IPS-20b (cell line): ENCODE results near the gene DLG2.
"Not testable (repeated sequence)": the region's sequence is repeated elsewhere in the genome, so short reads cannot be mapped to it uniquely, and the experiment has no call there.

Experiments
- H3K27ac ChIP-seq: one replicate; pipeline ENCODE4 v1.5.1; 2013; ENCODE audit warnings: low read length
- H3K27me3 ChIP-seq: 2 replicates; pipeline ENCODE4 v1.6.1; 2013; ENCODE audit warnings: mild to moderate bottlenecking, low read length, inconsistent platforms; ENCODE audit not compliant: insufficient read depth
- H3K36me3 ChIP-seq: 2 replicates; pipeline ENCODE4 v1.6.1; 2013; ENCODE audit warnings: low read depth, mild to moderate bottlenecking, inconsistent platforms, low read length, moderate library complexity; ENCODE audit not compliant: insufficient read depth
- H3K4me1 ChIP-seq: 2 replicates; pipeline ENCODE4 v1.6.1; 2013; ENCODE audit warnings: mild to moderate bottlenecking, control low read depth, inconsistent platforms, low read length, moderate library complexity; ENCODE audit not compliant: insufficient read depth
- H3K4me3 ChIP-seq: 2 replicates; pipeline ENCODE4 v1.5.1; 2013; ENCODE audit warnings: mild to moderate bottlenecking, low read length, inconsistent platforms
- H3K9ac ChIP-seq: 2 replicates; pipeline ENCODE4 v1.6.1; 2013; ENCODE audit warnings: low read depth, mild to moderate bottlenecking, inconsistent platforms, low read length, moderate library complexity
- H3K9me3 ChIP-seq: 2 replicates; pipeline ENCODE4 v1.6.1; 2013; ENCODE audit warnings: mild to moderate bottlenecking, low read depth, low read length, inconsistent platforms; ENCODE audit not compliant: insufficient read depth

The DLG2 gene

GRCh38 chr11:85042361-85042760 is 584.8 kb downstream of the DLG2 start:
- Histone ChIP-seq H3K4me3 (no peak overlapping the region), H3K27ac (no peak overlapping the region), H3K36me3 (no peaks in the 10 kb centered on the region), H3K27me3 (no peaks in the 10 kb centered on the region), H3K9ac (no peak overlapping the region), H3K4me1 (no peaks in the 10 kb centered on the region), H3K9me3 (no peaks in the 10 kb centered on the region)

DNA sequence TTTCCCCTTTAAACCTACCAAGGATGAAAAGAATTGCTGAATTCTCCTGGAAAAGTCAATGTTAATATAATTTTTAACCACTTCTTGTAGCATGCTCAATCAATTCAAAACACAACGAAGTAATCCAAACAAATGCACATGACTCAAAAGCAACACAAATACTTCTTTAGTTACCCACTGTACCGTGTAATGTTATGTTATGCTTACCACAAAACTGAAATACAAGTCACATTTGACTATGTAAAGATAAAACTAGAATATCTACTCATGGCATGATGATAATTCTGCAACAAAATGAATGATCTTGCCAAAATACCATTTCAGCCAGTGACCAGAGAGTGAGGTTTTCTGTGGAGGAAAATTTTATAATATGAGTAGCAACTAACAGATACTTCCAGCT is 587.0 kb downstream of the DLG2 start:
- H3K27me3 ChIP-seq = no peaks in the 10 kb centered on the region
- no peak overlapping the region for H3K27ac ChIP-seq
- no peaks in the 10 kb centered on the region for H3K4me1 ChIP-seq
- no peak overlapping the region for H3K4me3 ChIP-seq
- no peak overlapping the region for H3K9ac ChIP-seq
- H3K9me3 ChIP-seq = no peaks in the 10 kb centered on the region
- H3K36me3 ChIP-seq = no peaks in the 10 kb centered on the region

GRCh38 chr11:85029964-85030363 is 597.2 kb downstream of the DLG2 start:
- Histone ChIP-seq H3K4me3 (no peak overlapping the region), H3K36me3 (no peaks in the 10 kb centered on the region), H3K9me3 (no peaks in the 10 kb centered on the region), H3K27ac (no peak overlapping the region), H3K4me1 (no peaks in the 10 kb centered on the region), H3K9ac (no peak overlapping the region), H3K27me3 (no peaks in the 10 kb centered on the region)

- H3K4me1 ChIP-seq = peaks cover 4% of the 10 kb centered on the region; the same call in 1 of the 2 replicates
- no peaks in the 10 kb centered on the region for H3K9me3 ChIP-seq
- no peaks in the 10 kb centered on the region for H3K36me3 ChIP-seq
- no peak overlapping the region for H3K27ac ChIP-seq
- no peaks in the 10 kb centered on the region for H3K27me3 ChIP-seq
- no peak overlapping the region for H3K9ac ChIP-seq
- H3K4me3 ChIP-seq = no peak overlapping the region
These were observed 598.6 kb downstream of the DLG2 start for GRCh38 chr11:85028329-85029101.

GRCh38 chr11:85027346-85027745 is 599.8 kb downstream of the DLG2 start:
- no peaks in the 10 kb centered on the region for H3K27me3 ChIP-seq
- peaks cover 4% of the 10 kb centered on the region; the same call in 1 of the 2 replicates for H3K4me1 ChIP-seq
- H3K4me3 ChIP-seq = no peak overlapping the region
- no peaks in the 10 kb centered on the region for H3K36me3 ChIP-seq
- no peak overlapping the region for H3K27ac ChIP-seq
- no peak overlapping the region for H3K9ac ChIP-seq
- H3K9me3 ChIP-seq = no peaks in the 10 kb centered on the region

DNA sequence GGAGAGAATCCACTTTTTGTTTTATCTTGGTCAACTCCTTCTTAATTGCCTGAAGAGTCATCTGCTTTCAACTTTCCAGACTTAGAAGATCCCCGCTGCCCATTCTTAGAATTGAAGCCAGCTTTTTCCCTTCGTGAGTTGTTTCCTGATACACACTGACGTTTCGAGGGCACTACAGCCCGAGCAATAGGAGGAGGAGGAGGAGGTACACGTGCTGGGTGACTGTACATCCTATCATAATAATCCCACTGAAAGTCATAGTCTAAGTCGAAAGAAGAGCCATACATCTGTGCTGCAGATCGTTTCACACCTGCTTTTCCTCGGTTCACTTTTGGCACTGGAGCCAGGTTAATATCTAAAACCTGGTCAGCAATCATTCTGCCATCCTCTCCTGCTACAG is 606.1 kb downstream of the DLG2 start:
- no peaks in the 10 kb centered on the region for H3K27me3 ChIP-seq
- no peaks in the 10 kb centered on the region for H3K9me3 ChIP-seq
- H3K4me1 ChIP-seq = peaks cover 4% of the 10 kb centered on the region; the same call in 1 of the 2 replicates
- H3K9ac ChIP-seq = no peak overlapping the region
- no peak overlapping the region for H3K4me3 ChIP-seq
- no peak overlapping the region for H3K27ac ChIP-seq
- H3K36me3 ChIP-seq = no peaks in the 10 kb centered on the region

- no peaks in the 10 kb centered on the region for H3K36me3 ChIP-seq
- H3K27ac ChIP-seq = no peak overlapping the region
- no peaks in the 10 kb centered on the region for H3K27me3 ChIP-seq
- no peaks in the 10 kb centered on the region for H3K9me3 ChIP-seq
- H3K9ac ChIP-seq = no peak overlapping the region
- no peaks in the 10 kb centered on the region; the same call in 1 of the 2 replicates for H3K4me1 ChIP-seq
- H3K4me3 ChIP-seq = no peak overlapping the region
These were observed 633.8 kb downstream of the DLG2 start for GRCh38 chr11:84993386-84993785.

DNA sequence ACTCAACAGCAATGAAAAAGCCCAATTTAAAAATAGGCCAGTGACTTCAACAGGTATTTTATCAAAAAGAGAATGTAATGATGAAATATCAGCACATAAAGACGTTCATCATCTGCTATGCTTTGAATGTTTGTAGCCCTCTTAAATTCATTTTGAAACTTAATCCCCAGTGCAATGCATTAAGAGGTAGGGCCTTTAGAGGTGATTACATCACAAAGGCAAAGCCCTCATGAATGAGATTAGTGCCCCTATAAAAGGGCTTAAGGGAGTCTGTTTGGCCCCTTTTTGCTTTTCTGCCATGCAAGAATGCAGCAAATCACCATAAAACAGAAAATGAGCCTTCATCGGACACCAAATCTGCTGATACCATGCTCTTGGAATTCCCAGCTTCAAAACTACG is 637.0 kb downstream of the DLG2 start:
- Histone ChIP-seq H3K36me3 (no peaks in the 10 kb centered on the region), H3K9ac (no peak overlapping the region), H3K4me3 (no peak overlapping the region), H3K4me1 (no peaks in the 10 kb centered on the region; the same call in 1 of the 2 replicates), H3K27me3 (no peaks in the 10 kb centered on the region), H3K27ac (no peak overlapping the region), H3K9me3 (peaks cover under 1% of the 10 kb centered on the region; the same call in 1 of the 2 replicates)

- not testable (repeated sequence) for H3K27ac ChIP-seq, H3K27me3 ChIP-seq, H3K4me1 ChIP-seq, H3K9me3 ChIP-seq, H3K4me3 ChIP-seq, H3K36me3 ChIP-seq, H3K9ac ChIP-seq
These were observed 639.4 kb downstream of the DLG2 start for GRCh38 chr11:84987686-84988187.

GRCh38 chr11:84981301-84981700 is 645.8 kb downstream of the DLG2 start:
- Histone ChIP-seq H3K4me1 (no peaks in the 10 kb centered on the region), H3K27me3 (no peaks in the 10 kb centered on the region), H3K4me3 (no peak overlapping the region), H3K9ac (no peak overlapping the region), H3K36me3 (no peaks in the 10 kb centered on the region), H3K27ac (no peak overlapping the region), H3K9me3 (peaks cover 5% of the 10 kb centered on the region; the same call in 1 of the 2 replicates)

- Histone ChIP-seq H3K27ac (no peak overlapping the region), H3K4me1 (peaks cover 5% of the 10 kb centered on the region; the same call in 1 of the 2 replicates), H3K9me3 (no peaks in the 10 kb centered on the region), H3K9ac (no peak overlapping the region), H3K36me3 (no peaks in the 10 kb centered on the region), H3K27me3 (no peaks in the 10 kb centered on the region), H3K4me3 (no peak overlapping the region)
These were observed 658.0 kb downstream of the DLG2 start for GRCh38 chr11:84969103-84969502.

DNA sequence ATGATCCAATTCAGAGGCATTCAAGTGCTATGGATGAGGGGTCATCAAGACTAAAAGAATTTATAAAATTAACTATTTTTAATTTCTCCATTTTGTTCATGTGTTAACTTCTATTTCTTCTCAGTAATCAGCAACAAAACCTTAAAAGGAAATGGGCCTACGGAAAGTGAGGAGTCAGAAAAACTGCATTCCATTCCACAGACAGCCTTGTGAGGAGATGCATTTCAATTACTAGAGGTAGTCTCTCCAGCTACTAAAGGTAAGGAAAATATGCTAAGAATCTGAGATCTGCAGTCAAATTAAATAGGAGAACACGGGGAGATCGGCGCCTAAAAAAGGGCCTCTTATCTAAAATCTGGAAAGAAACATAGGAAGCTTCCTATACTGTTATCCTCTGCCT is 661.7 kb downstream of the DLG2 start:
- H3K9ac ChIP-seq = peak overlapping the region; percentile 54; the same call in 1 of the 2 replicates
- no peak overlapping the region for H3K4me3 ChIP-seq
- peak overlapping the region; percentile 39 for H3K27ac ChIP-seq
- no peaks in the 10 kb centered on the region for H3K36me3 ChIP-seq
- H3K27me3 ChIP-seq = no peaks in the 10 kb centered on the region
- peaks cover 5% of the 10 kb centered on the region; the same call in 1 of the 2 replicates for H3K4me1 ChIP-seq
- H3K9me3 ChIP-seq = no peaks in the 10 kb centered on the region
